CD1c-positive myeloid dendritic cell (primary cell): ENCODE measurements around the gene PGF.
"Not testable (repeated sequence)": the region's sequence is repeated elsewhere in the genome, so short reads cannot be mapped to it uniquely, and the experiment has no call there.

ENCODE experiments used
- DNase-seq: peaks from one replicate; pipeline ENCODE4 v3.0.0-alpha.2; 2016; ENCODE audit errors: extremely low spot score

Gene PGF

DNA sequence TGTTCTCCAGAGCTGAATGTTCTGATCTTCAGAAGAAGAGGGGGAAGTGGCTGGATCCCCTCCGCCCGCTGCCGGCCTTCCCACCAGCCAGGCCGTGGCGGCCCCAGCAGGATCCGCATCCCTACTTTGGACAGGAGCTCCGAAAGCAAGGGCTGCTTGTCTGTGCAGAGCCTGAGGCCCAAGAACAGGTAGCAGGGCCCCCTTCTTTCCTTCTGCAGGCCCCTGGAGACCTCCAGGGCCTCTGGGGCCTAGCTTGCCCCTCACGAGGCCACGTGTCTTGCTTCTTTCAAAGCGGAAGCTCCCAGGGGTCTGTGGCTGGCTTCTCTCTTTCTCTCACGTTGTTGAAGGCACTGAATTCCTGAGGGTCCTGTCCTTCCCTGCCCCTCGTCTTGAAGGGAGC is 13.2 kb downstream of the PGF start:
- DNase-seq = no peak

GRCh38 chr14:74941676-74942097 is 13.7 kb downstream of the PGF start:
- DNase-seq = peak; percentile 84

DNA sequence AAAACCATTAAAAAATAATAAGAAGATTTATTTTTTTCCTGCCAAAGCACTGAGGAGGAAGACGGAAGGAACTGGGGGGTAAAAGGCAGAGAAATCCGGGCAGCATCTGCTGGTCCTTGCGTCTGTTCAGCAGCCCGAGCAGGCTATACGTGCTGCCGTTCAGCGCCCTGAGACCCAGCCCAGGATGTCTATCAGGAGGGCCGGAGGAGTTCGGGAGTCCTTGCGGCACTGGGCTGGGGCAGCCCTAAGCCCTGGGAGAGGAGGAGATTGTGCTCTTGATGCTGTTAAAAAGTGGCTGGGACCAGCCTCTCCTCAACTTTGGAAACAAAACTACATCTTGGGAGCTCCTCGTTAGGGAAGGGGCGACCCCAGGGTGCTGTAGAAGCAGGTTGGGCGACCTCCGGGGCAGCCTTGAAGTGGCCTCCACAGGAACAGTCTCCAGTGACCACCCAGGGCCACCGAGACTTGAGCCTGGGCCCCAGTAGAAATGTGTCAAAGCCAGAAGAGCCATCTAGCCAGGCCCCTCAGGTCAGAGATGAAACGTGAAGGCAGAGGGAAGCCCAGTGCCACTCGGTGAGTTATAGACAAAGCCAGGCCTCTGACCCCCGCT is 14.3 kb downstream of the PGF start:
- no peak for DNase-seq

DNA sequence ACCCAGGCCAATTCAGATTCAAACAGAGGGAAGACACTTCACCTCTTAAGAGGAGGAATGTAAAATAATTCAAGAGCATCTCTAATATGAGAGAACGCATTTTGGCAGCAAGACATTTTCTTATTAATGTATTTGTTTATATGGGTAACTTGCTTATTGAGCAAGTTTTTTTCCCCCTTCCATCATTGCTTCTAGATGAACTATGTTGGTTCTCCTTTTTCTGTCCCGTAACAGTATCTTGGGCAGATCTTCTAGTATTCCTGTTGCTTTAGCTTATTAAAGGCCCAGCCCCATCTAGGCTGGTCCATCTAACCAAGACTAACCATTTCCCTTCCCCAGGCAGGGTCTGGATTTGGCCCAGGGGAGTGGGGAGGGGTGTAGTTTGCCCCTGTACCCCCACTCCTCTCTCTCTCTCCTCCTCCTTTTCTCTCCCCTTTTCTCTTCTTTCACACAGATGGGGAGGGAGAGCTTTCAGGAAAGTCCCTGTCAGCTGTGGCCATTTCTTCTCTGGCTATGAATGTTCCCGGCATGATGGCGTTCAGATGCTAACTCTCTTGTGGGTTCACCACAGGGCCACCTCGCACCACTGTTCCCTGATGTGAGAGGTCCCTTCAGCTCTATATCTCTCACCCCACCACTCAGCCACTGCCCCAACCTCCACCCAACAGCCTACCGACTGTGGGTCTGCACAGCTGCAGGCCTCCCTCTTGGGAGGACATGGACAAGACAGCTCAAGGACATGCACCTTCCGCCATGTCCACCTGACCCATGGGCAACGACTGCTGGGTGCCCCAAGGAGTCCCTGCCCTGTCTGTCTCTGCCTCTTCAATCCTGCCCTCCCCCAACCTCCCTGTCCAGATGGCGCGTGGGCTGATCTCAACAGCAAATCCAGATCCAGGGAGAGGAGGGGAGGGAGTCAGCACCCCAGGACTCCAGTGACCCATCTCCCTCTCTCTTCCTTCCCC is 16.6 kb downstream of the PGF start:
- DNase-seq = no peak

- peak; percentile 29 for DNase-seq
Observed at GRCh38 chr14:74937171-74937570, 18.2 kb downstream of the PGF start.

DNA sequence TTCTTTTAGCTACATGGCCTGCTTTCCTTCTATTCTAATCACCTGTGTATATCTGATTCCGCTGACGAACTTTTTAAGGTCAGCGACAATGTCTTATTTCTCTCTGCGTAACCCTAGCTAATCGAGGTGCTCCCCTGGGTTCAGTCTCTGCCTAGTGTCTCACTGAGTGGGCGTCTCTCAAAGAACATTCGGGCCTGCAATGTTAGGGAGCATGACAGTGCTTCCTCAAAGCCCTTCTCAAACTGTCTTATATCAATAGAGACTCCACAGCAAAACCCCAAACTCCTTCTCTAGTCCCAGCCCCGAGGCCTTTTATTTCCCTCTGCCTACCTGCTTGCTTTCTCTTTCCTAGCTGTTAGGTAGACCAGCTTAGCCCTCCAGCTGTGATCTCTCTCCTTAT is 18.7 kb downstream of the PGF start:
- DNase-seq = peak; percentile 46

- no peak for DNase-seq
Observed at GRCh38 chr14:74936151-74936550, 19.2 kb downstream of the PGF start.

DNA sequence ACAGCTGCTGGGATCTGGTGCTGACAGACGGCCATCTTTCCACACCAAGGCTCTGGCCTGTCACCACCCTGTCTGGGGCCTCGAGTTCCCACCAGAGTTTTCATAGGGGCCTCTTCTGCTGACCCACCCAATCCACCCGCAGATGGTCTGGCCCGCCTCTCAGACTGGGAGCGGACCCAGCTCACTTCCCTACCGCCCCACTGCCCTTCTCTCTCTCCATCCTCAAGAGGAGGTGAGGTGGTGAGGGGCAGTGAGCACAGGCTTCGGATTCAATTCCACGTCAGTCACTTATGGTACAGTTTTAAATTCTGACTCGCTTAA is 20.1 kb downstream of the PGF start:
- DNase-seq = no peak

GRCh38 chr14:74934476-74935359 is 20.7 kb downstream of the PGF start:
- DNase-seq = no peak

- peak; percentile 46 for DNase-seq
Observed at GRCh38 chr14:74934041-74934440, 21.4 kb downstream of the PGF start.

DNA sequence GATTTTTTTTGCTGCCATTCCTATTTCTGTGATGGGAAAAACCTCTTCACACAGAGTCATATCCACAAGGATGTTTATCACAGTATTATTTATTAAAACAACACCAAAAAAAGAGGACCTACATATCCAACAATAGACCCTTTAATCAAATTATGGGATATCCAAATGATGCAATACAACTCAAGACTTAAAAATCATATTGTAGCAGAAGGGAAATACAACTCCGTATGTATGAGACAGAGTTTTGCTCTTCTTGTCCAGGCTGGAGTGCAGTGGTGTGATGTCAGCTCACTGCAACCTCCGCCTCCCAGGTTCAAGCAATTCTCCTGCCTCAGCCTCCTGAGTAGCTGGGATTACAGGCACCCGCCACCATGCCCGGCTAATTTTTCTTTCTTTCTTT is 22.5 kb downstream of the PGF start:
- DNase-seq = not testable (repeated sequence)

GRCh38 chr14:74932401-74932901 is 22.9 kb downstream of the PGF start:
- DNase-seq = peak; percentile 50

DNA sequence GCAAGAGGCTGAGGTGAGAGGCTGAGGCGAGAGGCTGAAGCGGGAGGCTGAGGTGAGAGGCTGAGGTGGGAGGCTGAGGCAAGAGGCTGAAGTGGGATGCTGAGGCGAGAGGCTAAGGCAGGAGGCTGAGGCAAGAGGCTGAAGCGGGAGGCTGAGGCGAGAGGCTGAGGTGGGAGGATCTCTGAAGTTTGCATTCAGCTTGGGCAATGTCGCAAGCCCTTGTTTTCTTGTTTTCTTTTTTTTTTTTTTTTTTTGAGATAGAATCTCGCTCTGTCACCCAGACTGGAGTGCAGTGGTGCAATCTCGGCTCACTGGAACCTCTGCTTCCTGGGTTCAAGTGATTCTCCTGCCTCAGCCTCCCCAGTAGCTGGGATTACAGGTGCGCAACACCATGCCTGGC is 23.7 kb downstream of the PGF start:
- DNase-seq = not testable (repeated sequence)

- no peak for DNase-seq
Observed at GRCh38 chr14:74929242-74929641, 26.2 kb downstream of the PGF start.

GRCh38 chr14:74927225-74927624 is 28.2 kb downstream of the PGF start:
- no peak for DNase-seq

DNA sequence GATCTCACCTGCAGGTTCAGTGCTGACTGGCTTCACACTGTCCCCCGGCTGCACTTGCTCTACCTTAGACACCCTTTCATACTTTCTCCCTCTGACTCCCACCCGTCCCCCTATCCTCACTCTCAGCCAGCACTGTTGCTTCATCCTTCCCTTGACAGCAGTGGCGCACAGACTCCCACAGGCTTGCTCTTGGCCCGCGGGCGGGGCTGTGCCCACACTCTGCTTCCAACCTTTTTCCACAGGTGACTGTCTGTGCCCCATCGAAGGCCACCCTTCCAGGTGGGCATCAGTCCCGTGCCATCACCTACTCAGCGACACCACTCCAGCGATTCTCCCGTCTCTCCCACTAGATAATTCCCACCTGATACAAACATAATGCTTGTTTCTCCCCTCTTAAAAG is 31.3 kb downstream of the PGF start:
- no peak for DNase-seq

DNA sequence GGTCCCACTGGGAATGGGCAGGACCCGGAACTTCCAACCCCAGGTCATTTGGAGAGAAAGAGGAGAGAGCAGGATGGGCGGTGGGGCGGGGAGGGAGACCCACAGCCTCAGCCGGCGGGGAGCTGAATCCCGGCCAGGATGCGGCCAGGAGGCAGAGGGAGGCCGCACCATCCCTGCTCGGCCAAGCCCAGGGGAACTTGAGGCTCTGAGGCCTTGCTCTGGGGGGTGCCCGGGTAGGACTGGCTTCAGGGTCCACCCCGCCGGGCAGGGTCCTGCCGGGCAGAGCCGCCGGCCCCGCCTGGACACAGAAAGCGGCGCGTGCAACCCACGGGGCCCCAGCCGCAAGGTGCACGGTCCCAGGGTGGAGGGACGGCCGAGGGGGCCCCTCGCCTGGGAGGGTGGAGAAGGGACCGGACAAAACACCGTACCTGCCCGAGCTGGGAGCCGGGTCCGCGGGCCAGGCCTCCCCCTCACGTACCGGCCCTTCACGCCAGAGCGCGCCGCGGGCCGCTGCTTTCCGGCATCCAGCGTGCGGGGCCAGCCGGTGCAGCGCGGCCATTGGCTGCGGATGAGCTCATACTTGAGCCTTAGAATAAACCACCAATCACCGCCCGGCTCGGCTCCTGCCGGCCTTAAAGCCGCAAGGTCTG is 32.5 kb downstream of the PGF start, which contains the start of gene RPS6KL1:
Gene RPS6KL1 (minus strand): TSS at position 509 of the 650 bp plus-strand sequence. CDS start 1,719 bp downstream, outside the sequence.
- peak; percentile 87 for DNase-seq

GRCh38 chr14:74921987-74922751 is 33.2 kb downstream of the PGF start:
- no peak for DNase-seq

GRCh38 chr14:74921053-74921620 is 34.3 kb downstream of the PGF start:
- no peak for DNase-seq

GRCh38 chr14:74920281-74920680 is 35.1 kb downstream of the PGF start:
- DNase-seq = no peak
